ENCODE data around the gene ZNF778. TPM values are rescaled to one million over a fixed set of nuclear protein-coding genes. Genes with fewer than 3 reads are reported as not detected.

The ZNF778 gene
- total RNA-seq, 4 donors from 2014 or later, result 7.4 to 30.2 (median 15.9) TPM

GRCh38 chr16:89198417-89199240 is 18.9 kb upstream of the ZNF778 start:
- Histone ChIP-seq H3K27ac (no peak overlapping the region), H3K27me3 (peaks cover 13 to 33% of the 10 kb centered on the region in 2 donors), H3K36me3 (no peaks in the 10 kb centered on the region), H3K4me3 (no peak overlapping the region), H3K9me3 (no peaks in the 10 kb centered on the region), H3K4me1 (peaks cover 0 to 16% of the 10 kb centered on the region in 2 donors)
- intact Hi-C loops (cut with DNase I; ENCODE audit: low total_unique reads), result no loop called here
- TF ChIP-seq CTCF (IDR thresholded peaks at IDR 0.05), result no peak
- no peak for TF ChIP-seq POLR2A (IDR thresholded peaks at IDR 0.05)
- no peak for DNase-seq

- TF ChIP-seq CTCF (IDR thresholded peaks at IDR 0.05) (no peak), POLR2A (IDR thresholded peaks at IDR 0.05) (no peak)
- DNase-seq, result no peak
- Histone ChIP-seq H3K27me3 (peaks cover 13 to 42% of the 10 kb centered on the region in 2 donors), H3K4me3 (no peak overlapping the region), H3K27ac (no peak overlapping the region), H3K9me3 (no peaks in the 10 kb centered on the region), H3K36me3 (no peaks in the 10 kb centered on the region), H3K4me1 (peaks cover 0 to 16% of the 10 kb centered on the region in 2 donors)
- intact Hi-C loops (cut with DNase I; ENCODE audit: low total_unique reads), result no loop called here
Measured at GRCh38 chr16:89199241-89200123, 18.0 kb upstream of the ZNF778 start.

GRCh38 chr16:89200124-89200849 is 17.2 kb upstream of the ZNF778 start, which contains the start of gene SLC22A31:
Gene SLC22A31 (minus strand): TSS chr16:89200537. CDS start chr16:89200501, 36 bp downstream.
- Histone ChIP-seq H3K36me3 (no peaks in the 10 kb centered on the region), H3K9me3 (no peaks in the 10 kb centered on the region), H3K4me1 (peaks cover 0 to 16% of the 10 kb centered on the region in 2 donors), H3K27me3 (peaks cover 13 to 46% of the 10 kb centered on the region in 2 donors), H3K27ac (no peak within 1 kb of the TSS), H3K4me3 (peak within 1 kb of the TSS in 1 of 2 donors; percentile 23)
- no peak for DNase-seq
- no peak for TF ChIP-seq POLR2A (IDR thresholded peaks at IDR 0.05)
- no peak for TF ChIP-seq CTCF (IDR thresholded peaks at IDR 0.05)
- intact Hi-C loops (cut with DNase I; ENCODE audit: low total_unique reads), result no loop called here

GRCh38 chr16:89200850-89201411 is 16.6 kb upstream of the ZNF778 start:
- H3K27ac ChIP-seq, result no peak overlapping the region
- H3K27me3 ChIP-seq, result peaks cover 13 to 46% of the 10 kb centered on the region in 2 donors
- H3K36me3 ChIP-seq, result no peaks in the 10 kb centered on the region
- no peak for DNase-seq
- peak overlapping the region in 1 of 2 donors; percentile 23 for H3K4me3 ChIP-seq
- TF ChIP-seq CTCF (IDR thresholded peaks at IDR 0.05) (no peak), POLR2A (IDR thresholded peaks at IDR 0.05) (no peak)
- intact Hi-C loops (cut with DNase I; ENCODE audit: low total_unique reads), result no loop called here
- H3K4me1 ChIP-seq, result peaks cover 0 to 16% of the 10 kb centered on the region in 2 donors
- H3K9me3 ChIP-seq, result no peaks in the 10 kb centered on the region

Measured in uterus (tissue), 4 donors.